Activated naive CD8-positive, alpha-beta T cell treated with anti-CD3 and anti-CD28 coated beads, Interleukin-2, amount 50 U/mL, for 16 hours (primary cell): ENCODE data around the gene PRRC2B.
A peak's percentile ranks its signal among the peaks of the same experiment; 100 is the strongest.

Source experiments
- DNase-seq: peaks from one replicate; pipeline ENCODE4 v3.0.0-alpha.2; 2020; ENCODE audit warnings: low read depth, low spot score

Gene PRRC2B

GRCh38 chr9:131516100-131516499 is 122.2 kb downstream of the PRRC2B start:
- no peak for DNase-seq

- no peak for DNase-seq
Observed at GRCh38 chr9:131516930-131517329, 123.0 kb downstream of the PRRC2B start.

GRCh38 chr9:131517761-131518190 is 123.9 kb downstream of the PRRC2B start:
- DNase-seq, result no peak

- no peak for DNase-seq
Observed at GRCh38 chr9:131518553-131518952, 124.7 kb downstream of the PRRC2B start.

- no peak for DNase-seq
Observed at GRCh38 chr9:131520503-131520902, 126.6 kb downstream of the PRRC2B start.

GRCh38 chr9:131521203-131521602 is 127.3 kb downstream of the PRRC2B start:
- DNase-seq, result no peak

GRCh38 chr9:131521822-131522221 is 127.9 kb downstream of the PRRC2B start:
- no peak for DNase-seq

- no peak for DNase-seq
Observed at GRCh38 chr9:131522257-131523085, 128.6 kb downstream of the PRRC2B start.

GRCh38 chr9:131523086-131523388 is 129.2 kb downstream of the PRRC2B start:
- DNase-seq, result no peak

GRCh38 chr9:131523451-131524435 is 129.9 kb downstream of the PRRC2B start:
- no peak for DNase-seq

- DNase-seq, result no peak
Observed at GRCh38 chr9:131524665-131525315, 130.9 kb downstream of the PRRC2B start.

GRCh38 chr9:131525643-131526565 is 132.0 kb downstream of the PRRC2B start:
- no peak for DNase-seq

- no peak for DNase-seq
Observed at GRCh38 chr9:131528186-131528585, 134.3 kb downstream of the PRRC2B start.

GRCh38 chr9:131528886-131529505 is 135.1 kb downstream of the PRRC2B start:
- DNase-seq, result no peak

GRCh38 chr9:131529597-131530545 is 136.0 kb downstream of the PRRC2B start:
- DNase-seq, result no peak

GRCh38 chr9:131530546-131530919 is 136.6 kb downstream of the PRRC2B start:
- DNase-seq, result no peak

- DNase-seq, result peak; percentile 42
Observed at GRCh38 chr9:131530920-131531832, 137.3 kb downstream of the PRRC2B start, which contains the start of gene UCK1. TSS of gene UCK1 (minus strand) at chr9:131531263. CDS start at chr9:131531174, 89 bp downstream.

GRCh38 chr9:131534721-131535237 is 140.9 kb downstream of the PRRC2B start:
- DNase-seq, result no peak
